IPS DF 4.7 (cell line): Measurements from ENCODE around the gene PRR5L.

Experiments
- DNase-seq: peaks from one replicate; pipeline ENCODE4 v3.0.0-alpha.2; 2013; ENCODE audit warnings: low spot score; ENCODE audit errors: extremely low read depth

PRR5L gene, protein sequence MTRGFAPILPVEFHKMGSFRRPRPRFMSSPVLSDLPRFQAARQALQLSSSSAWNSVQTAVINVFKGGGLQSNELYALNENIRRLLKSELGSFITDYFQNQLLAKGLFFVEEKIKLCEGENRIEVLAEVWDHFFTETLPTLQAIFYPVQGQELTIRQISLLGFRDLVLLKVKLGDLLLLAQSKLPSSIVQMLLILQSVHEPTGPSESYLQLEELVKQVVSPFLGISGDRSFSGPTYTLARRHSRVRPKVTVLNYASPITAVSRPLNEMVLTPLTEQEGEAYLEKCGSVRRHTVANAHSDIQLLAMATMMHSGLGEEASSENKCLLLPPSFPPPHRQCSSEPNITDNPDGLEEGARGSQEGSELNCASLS

DNA sequence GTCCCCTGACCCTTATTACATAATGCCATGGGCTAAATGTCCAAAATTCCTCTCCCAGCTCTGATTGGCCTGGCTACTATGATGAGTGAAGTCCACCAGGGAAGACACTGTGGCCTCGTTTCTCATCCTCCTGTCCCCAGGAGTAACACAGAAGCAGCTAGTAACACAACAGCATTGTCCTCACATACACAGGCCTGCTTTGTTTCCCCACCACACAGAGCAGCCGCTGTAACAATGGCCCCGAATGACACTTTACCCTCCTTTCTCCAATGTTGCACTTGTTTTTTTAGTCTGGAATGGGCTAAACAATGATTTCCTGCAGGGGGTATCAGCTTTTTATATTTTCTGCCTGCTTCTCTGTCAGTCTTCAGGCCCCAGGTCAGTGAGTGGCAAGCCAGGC lies at the start of gene PRR5L:
Gene PRR5L (plus strand): TSS at position 363 of the 400 bp plus-strand sequence. CDS start 104,834 bp downstream, outside the sequence.
- DNase-seq = no peak

DNA sequence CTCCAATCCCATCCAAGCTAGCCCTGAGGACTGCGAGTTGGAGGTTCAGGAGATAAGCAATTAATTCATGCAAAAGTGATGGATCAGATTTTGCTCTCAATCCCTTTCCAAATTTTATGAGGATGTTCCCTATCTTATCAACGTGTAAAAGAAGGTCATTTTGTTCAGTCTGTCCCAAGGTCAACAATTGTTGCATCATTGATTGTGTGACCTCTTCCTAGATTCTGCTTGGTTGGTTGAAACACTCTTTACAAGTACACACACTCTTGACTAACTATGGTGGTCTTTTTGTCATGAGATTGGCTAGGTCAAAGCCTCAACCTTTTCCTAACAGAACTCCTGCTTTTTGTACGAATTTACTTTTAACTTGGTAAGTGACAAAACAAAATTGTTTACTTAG lies 48.6 kb upstream of the PRR5L start:
- DNase-seq = no peak

DNA sequence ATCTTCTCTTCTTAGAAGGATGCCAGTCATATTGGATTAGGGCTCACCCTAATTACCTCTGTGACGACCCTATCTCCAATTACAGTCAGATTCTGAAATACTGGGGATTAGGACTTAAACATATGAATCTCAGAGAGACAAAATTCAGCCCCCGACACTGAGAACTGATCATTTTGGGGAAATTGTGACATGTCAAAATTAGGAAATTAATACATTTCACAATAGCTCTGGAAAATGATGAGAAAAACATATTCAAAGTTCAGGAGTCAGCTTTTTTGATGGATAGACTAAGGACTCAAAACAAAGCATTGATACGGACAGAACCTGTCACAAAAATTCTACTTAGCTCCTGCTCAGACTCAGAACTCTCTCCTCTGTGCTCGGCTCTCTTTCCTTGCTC lies 47.7 kb upstream of the PRR5L start:
- no peak for DNase-seq

DNA sequence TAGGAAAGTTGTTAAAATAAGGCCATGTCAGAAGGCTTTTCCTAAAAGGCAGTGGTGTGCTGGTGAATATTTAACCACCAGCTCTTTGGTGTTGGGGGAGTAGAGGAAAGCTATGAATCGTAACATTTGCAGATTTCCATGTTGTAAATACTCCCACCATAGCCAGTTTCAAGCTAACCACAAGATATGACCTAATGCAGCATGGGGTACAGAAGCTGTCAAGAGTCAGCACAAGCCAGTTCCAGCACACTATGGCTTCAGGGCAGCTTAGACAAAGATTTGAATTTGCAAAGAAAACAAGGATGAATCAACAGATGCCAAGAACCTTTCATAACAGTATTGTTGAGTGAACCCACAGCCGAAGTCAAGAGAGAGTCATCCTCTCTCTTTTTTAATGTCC lies 46.8 kb upstream of the PRR5L start:
- no peak for DNase-seq

DNA sequence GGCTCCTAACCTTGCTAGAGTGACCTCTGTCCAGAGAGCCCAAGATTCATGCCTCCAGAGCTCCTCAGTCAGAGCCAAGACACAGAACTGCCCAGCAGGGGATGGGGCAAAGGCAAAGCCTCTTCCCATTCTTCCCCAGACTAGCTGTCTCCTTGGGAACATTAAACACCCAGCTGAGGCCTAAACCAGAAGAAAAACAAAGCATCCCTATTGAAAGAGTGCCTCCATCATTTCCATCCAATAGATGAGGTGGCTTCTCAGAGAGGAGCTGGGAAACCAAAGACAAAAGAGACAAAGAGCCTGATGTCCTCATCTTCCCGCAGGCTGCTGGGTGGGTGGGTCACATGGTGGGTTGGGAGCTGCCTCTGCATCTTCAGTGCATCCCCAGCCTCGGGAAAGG lies 44.3 kb upstream of the PRR5L start:
- no peak for DNase-seq

DNA sequence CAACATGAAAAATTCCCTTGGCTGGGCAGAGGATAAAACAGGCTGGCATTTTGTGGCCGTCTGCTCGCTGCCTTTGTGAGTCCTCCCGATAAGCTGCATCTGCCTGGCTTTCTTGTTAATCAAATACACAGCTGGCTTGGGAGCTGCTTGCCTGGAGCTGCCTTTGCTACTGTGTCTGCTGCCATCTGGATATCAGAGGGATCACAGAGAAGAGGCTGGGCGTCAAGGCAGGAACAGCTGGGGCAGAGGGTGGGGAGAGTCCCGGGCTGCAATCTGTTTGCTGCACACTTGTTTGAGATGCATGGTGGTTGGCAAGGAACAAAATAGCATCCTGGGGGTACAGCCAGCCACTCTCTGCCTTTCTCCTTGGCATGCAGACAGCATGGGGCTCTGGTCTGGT lies 42.9 kb upstream of the PRR5L start:
- DNase-seq = no peak

DNA sequence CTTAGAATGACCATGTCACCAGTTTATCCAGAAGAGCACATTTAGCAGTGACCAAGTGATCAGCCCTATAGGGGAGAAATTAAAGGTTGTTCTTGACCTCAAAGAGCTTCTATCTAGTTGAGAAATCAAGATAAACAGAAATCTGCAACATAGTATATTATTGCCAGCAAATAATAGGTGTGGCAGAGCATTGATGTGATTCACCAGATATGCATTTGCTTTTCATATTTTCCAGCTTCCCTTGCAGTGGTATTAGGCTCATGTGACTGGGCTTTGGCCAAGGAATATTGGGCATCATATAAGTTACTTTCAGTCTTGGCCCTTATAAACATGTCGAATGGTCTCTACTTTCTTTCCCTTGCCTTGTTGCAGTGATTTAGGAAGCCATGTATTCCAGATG lies 41.4 kb upstream of the PRR5L start:
- no peak for DNase-seq

DNA sequence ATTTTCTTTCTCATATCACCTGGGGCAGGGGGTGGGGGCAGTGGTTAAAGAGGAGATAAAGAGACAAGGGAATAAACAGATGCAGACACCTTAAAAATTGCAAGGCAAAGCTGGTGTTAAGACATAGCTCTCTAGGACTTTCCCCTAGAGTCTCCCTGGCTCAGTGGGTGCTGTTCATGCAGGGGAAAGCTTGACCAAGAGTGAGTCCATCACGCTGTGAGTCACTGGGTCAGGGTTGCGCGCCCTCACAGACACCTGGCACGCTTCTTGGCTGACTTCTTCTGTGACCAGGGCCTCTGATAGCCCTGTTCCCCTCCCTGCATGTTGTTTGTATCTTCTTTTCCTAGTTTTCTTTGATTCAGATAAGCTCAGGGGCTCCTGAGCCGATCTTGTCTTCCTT lies 38.7 kb upstream of the PRR5L start:
- DNase-seq = no peak

DNA sequence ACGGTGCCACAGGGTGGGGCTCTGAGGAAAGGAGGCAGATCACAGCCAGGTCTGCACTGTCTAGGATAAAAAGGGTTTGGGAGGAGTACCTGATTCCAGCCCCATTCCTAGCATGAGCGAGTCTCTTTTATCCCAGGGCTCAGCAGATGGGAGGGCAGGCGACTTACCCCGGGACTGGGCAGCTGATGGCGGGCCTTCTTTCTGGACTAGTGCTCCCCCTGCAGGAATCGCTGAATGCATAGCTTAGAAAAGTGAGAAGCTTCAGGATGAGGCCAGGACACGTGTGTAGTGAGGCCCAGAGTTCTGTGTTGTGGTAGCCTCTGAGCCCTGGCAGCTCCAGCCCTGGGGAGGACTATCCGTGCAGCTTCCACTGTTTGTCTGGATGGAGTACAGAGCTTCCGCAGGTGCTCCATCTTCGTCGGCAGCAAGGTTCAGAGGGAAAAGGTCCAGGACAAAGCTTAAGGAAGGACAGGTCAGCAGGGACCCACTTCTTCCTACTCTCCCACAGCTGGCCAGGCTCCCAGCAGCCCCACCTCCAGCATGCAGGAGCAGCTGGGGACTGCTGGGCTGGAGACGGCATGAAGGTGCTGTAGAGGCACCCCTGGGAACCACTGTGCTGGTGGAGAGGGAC lies 37.2 kb upstream of the PRR5L start:
- DNase-seq = peak; percentile 28

DNA sequence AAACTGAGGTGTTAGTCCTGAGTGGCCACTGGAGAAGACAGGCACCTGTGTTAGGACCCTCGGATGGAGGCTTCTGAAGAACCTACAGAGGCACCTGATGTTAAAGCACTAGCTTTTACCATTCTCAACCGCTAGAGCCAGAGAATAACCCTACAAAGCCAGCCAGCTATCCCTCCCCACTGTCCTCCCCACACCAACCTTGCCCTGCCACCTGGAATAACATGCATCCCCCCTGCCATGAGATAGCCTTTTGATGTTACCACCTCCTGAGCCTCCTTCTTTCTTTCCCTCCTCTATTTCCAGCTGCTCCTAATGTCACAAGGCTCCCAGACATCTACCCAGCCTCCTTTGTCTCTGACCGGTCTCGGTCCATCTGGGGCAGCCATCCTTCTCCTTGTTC lies 35.0 kb upstream of the PRR5L start:
- DNase-seq = no peak

DNA sequence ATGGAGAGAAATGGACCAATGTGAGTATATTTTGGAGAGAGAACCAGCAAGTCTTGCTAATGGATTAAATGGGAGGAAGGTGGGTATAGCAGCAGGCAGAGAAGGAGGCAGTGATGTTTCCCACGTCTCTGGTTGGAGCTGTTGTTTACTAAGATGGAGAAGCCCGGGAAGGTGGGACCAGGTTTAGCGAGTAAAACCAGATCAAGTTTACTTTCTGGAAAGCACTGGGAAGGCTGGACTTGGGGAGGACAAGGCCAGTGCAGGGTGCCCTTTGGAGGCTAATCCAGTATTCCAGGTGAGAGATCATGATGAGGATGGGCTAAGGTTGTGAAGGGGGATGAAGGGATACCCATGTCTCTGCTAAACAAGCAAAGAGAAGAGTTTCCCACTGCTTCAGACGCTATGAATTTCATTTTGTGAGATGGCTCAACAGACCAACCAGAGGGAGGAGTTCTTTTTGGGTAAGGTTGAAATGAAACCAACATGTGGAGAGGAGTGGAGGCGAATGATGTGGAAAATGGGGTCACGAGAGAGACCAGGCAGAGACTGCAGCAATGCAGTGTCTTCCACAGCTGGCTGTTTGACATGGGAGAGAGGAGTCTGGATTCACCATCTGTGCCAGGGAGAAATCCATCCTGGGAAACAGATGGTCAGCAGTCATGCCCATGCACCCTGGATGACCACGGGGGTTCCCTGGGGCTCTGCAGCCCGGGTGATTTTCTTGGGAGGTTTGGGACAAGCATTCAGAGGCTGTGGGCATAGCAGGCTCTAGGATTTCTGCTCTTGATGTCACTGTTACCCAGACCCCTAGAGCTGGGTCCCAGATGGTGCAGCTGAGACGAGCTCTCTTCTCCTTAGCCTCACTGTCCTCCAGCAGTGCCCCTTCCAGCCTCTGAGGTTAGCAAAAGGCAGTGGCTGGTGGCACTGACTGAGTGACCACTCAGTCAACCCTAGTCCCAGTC lies 31.8 kb upstream of the PRR5L start:
- DNase-seq = no peak

DNA sequence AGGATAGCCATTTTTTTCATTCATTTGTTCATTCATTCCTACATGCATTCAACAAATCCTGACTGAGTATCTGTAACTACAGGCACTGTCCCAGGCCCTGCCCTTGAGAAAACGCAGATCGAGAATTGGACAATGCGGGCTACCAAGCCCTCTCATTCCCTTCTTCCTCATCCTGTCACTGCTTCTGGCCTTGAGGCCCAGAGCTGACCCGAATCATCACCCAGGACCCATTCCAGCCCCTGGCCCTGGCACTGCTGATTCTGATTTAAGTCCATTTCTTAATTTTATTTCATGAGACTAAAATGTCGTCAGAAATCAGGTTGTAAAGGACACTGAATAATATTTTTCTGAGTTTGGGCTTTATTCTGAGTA lies 31.1 kb upstream of the PRR5L start:
- DNase-seq = no peak

DNA sequence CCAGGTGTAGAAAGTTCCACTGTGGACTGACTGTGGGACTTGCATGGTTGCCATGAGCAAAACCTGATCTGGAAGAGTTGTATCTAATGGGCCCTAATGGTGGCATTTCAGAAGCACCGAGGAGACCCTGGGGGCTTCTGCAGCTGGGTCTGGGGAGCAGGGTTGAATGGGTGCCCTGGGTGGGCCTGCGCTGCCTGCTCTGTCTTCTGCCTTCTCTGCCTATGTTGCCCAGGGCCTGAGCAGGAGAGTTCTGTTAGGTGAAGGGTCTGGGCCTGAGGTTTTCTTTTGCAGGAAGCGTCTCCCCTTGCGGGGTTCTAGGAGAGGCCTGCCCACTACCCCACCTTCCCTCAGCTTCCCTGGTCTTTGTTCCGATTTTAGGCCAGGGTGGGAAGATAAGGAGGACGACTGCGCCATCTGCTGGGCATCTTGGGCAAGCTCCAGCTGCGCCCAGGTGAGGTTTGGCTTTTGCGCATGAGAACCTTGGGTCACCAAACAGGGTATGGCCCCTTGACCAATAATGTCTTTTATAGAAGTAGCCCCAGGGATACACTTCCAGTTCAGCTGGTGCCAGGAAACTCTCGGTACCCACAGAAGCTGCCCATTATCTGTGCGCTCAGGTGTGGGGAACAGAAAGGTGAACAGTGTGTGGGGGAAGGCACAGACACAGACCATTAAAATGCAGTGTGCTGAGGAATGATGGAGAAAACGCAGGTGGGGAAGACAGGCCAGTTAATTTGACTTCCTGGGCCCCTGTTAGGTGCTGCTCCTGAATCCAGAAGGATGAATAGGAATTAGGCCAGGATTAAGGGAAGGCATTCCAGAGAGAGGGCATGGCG lies 30.1 kb upstream of the PRR5L start:
- DNase-seq = peak; percentile 66

DNA sequence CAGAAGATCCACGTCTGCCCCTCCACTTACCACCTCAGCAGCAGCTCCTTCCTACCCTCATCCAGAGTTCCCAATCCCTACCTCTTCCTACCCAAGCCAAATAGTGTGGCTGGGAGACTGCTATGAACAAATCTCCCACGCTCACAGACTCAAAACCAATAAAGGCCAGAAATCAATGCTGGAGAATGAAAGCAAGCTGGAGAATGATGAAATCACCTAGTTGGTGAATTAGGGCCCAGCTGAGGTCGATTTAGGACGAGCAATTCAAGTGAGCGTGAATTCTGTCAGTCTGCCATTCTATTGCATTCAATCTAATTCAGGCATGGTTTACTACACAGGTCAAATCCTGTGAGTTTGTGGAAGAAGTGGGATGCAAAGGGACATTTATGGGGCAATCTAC lies 29.3 kb upstream of the PRR5L start:
- no peak for DNase-seq

DNA sequence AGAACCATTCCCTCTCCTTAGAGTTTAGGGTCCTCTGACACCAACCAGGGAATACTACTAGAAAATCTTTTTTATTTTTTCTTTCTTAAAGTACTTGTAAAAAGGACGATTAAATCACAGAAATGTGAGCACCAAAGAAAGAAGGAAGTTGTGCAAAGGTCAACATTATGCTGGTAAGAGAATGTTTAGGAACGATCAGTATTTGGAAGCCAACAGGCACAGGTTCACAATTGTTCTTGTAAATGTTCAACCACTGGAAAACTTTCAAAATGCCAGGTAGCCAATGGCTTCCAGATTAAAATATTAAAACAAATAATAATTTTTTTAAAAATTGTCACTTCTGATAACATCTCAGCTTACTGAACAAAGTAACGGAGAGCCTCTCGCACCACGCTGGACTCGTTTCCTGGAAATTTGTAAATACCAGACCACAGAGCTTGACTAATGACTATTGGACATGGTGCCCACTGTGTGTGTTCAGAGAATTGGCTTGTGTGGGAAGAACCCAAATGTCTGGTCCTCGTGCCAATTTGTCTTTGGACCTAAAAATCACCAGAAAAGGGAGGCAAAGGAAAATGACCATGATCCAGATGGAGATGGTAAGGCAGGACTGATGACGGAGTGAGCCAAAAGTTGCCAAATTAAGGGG lies 27.6 kb upstream of the PRR5L start:
- DNase-seq = no peak

DNA sequence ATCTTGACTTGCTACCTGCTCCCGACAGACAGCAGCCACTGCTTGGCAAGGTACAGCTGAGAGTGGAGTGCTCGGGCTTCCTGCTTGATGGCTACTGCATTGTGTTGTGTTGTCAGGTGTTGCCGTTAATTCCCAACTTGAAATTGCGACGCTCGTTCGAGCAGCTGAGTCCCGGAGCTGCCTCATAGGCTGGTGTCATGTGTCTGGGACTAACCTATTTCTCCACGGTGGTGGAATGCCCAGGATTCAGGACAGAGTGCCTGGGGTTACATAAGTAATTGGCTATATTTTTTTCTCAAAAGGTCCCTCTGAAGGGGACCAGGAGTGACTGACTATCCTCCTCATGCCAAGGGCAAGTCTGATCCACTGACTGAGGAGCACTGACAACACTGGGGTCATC lies 25.4 kb upstream of the PRR5L start:
- DNase-seq = no peak

DNA sequence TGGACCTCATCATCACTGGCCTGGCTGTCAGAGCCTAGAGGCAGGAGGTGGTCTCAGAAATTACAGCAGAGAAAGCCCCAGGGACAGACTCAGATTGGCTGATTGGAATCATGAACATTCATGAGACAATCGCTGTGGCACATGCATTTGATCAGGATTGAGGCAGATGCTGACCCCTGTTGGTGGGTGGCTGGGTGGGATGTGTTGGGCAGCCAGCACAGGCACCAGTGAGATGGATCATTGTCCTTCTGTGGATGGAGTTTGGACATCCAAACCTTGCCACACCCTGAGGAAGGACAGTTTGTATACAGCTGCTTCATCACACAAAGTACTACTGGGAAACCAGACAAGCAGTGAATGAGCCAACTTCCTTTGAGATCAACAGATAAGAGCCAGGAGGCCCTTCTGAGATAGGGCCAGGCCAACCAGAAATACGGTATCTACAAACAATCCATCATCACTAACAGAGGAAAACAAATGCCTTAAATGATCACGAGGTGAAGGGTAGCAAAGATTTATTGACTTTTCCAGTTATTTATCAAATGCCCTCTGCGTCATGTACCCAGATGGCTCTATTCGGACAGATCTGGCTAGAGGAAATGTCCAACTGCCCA lies 24.2 kb upstream of the PRR5L start:
- no peak for DNase-seq

DNA sequence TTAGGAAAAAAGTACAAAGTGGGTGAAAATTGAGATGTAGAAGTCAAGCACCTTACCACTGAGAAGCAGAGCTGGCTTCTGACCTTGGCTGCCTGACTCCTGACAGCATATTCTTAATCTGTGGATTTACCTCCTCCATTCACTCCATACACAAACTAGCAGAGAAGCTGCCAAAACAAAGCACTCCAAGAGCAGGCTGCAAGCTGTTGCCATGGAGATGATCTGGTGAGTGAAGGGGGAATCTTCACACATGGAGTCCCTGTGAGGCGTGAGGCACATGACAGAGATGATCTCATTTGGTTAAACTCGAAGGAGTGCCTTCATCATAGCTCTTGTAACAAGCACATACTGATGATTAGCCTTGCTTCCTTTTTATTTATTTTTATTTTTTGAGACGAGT lies 23.0 kb upstream of the PRR5L start:
- no peak for DNase-seq

DNA sequence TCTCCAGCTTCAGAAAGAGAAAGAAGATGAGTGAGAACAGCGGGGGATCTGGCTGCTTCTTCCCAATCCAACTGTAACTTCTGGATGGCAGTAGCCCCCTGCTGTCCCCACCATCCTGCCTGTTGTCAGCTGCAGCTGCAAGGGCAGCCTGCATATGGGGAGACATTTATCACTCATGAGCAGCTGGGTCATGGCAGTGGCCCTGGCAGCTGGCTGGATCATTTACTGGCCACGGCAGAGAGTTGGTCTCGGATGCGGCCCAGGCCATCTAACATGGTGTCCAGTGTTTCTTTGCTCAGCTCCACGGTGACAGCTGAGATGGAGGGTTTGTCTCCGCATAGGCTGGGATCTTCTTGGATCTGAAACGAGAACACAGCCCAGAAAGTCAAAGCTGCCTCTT lies 21.7 kb upstream of the PRR5L start:
- no peak for DNase-seq

DNA sequence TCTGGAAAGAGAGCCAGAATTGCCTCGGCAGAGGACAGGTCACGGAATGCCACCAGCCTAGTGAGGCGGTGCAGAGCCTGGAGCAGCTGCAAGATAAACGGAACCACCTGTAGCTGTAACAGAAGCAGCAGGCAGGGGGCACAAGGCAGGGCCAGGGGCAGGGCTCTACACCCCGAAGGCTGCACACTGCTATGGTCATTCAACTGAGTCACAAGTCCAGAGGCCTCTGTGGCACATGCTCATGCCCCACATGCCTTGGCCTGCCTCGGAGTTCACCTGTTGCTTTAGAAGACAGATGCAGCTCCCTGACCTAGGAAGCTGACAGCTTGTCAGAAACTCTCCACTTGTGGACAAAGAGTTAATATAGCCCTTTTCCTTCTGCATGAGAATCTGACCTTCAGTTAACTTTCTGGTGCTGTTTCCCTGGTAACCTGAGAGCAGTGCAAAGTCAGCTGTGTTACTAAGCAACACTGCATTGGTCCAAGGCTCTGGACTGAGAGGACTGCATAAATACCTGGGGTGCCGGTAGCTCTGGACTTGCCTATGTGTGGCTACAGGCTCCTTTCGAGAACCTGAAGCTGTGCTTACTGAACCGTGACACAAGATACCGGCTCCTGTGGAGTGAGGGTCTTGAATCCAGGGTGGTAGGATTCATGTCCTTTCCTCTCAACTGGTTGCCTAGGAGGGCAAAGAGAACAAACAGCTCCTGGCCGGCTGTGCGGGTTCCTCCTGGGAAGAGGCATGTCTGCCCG lies 17.4 kb upstream of the PRR5L start:
- DNase-seq = no peak
